A549 (cell line): ENCODE measurements around the gene MRPL47. TPM values are rescaled to one million over a fixed set of nuclear protein-coding genes. Genes with fewer than 3 reads are reported as not detected.

ENCODE experiments used
- ATAC-seq, 2 experiments: fragments of 200-7000 bp in 1 of 2; fragments of >200 bp in 1 of 2; cut with Nextera tagmentation in 1 of 2; cut with Tn5 transposase in 1 of 2; 3 replicates each; pipeline versions ENCODE4 v1.8.0 to v1.9.1; 2018 to 2020; ENCODE audit warnings: mild to moderate bottlenecking in 1 of 2, moderate library complexity in 1 of 2
- CTCF ChIA-PET: fragments of 300-600 bp; sonication (Branson Sonifier 250); formaldehyde crosslinking; extraction: SDS; loops from one replicate; lab custom pipeline; 2021; ENCODE audit warnings: antibody characterized with exemption, inconsistent platforms; lab: Yijun Ruan, JAX
- POLR2A ChIA-PET: fragments of 350-600 bp; formaldehyde crosslinking; extraction: SDS; loops from one replicate; lab custom pipeline; 2021; ENCODE audit warnings: antibody characterized with exemption, inconsistent platforms; lab: Yijun Ruan, JAX
- DNase-seq, 2 experiments: peaks; one replicate each; pipeline versions ENCODE4 v3.0.0 to v3.0.0-alpha.2; 2011 to 2016; ENCODE audit warnings: low read depth in 1 of 2, low spot score in 1 of 2
- FAIRE-seq: peaks from 2 replicates; lab custom pipeline; 2011; peaks lifted over from hg19 to GRCh38; lab: Jason Lieb, UNC
- H3K27ac ChIP-seq, 2 experiments: fragments of >200 bp; sonication (Bioruptor Twin); formaldehyde crosslinking; 3 replicates each; pipeline ENCODE4 v1.5.1; 2016 to 2017
- H3K4me1 ChIP-seq: fragments of >200 bp; sonication (Bioruptor Twin); formaldehyde crosslinking; 3 replicates; pipeline ENCODE4 v1.6.1; 2016
- H3K4me2 ChIP-seq: fragments of >200 bp; sonication (Bioruptor Twin); formaldehyde crosslinking; 3 replicates; pipeline ENCODE4 v1.6.1; 2016
- H3K4me3 ChIP-seq: fragments of >200 bp; sonication (Bioruptor Twin); formaldehyde crosslinking; 3 replicates; pipeline ENCODE4 v1.5.1; 2016
- H3K9me3 ChIP-seq: fragments of >200 bp; sonication (Bioruptor Twin); formaldehyde crosslinking; 3 replicates; pipeline ENCODE4 v1.6.1; 2016
- ATOH8 ChIP-seq: fragments of 250-450 bp; sonication (Bioruptor Pico); IDR thresholded peaks from 2 replicates; pipeline ENCODE4 v1.5.0; 2020; ENCODE audit warnings: low read depth, mild to moderate bottlenecking, moderate library complexity
- CHD2 ChIP-seq: fragments of 150-350 bp; IDR thresholded peaks from 2 replicates; pipeline ENCODE4 v1.6.1; 2014; ENCODE audit warnings: low read length; ENCODE audit not compliant: partially characterized antibody
- E2F6 ChIP-seq: IDR thresholded peaks from 2 replicates; pipeline ENCODE4 v1.6.1; 2012; ENCODE audit warnings: low read depth, borderline replicate concordance
- EP300 ChIP-seq, 2 experiments: fragments of >200 bp; sonication (Bioruptor Twin); formaldehyde crosslinking; IDR thresholded peaks; 2 replicates in 1 of 2; 3 replicates in 1 of 2; pipeline ENCODE4 v1.6.1; 2016 to 2017
- ESRRA ChIP-seq: fragments of 150-350 bp; IDR thresholded peaks from 2 replicates; pipeline ENCODE4 v1.6.1; 2014; ENCODE audit warnings: mild to moderate bottlenecking, low read length, borderline replicate concordance
- FOSL2 ChIP-seq, 2 experiments: fragments of 450-650 bp in 1 of 2; fragments of >200 bp in 1 of 2; sonication (Bioruptor Twin) in 1 of 2; formaldehyde crosslinking; IDR thresholded peaks; 2 replicates each; pipeline versions ENCODE4 v1.5.0 to v1.6.1; 2016 to 2020; ENCODE audit warnings: mild to moderate bottlenecking in 1 of 2, moderate library complexity in 1 of 2
- HOXB13 ChIP-seq: fragments of 250-450 bp; sonication (Bioruptor Pico); IDR thresholded peaks from 2 replicates; pipeline ENCODE4 v1.5.0; 2020; ENCODE audit warnings: low read depth, mild to moderate bottlenecking, moderate library complexity
- HOXB5 ChIP-seq: fragments of 250-450 bp; sonication (Bioruptor Pico); IDR thresholded peaks from 2 replicates; pipeline ENCODE4 v1.5.0; 2020; ENCODE audit warnings: mild to moderate bottlenecking, moderate library complexity
- KDM1A ChIP-seq: fragments of 200-600 bp; sonication (generic); IDR thresholded peaks from 2 replicates; pipeline ENCODE4 v1.6.1; 2016; ENCODE audit warnings: low read depth, mild to moderate bottlenecking
- MAZ ChIP-seq: fragments of 150-350 bp; IDR thresholded peaks from 2 replicates; pipeline ENCODE4 v1.6.1; 2014; ENCODE audit warnings: antibody characterized with exemption, low read depth, low read length, borderline replicate concordance
- NPAS2 ChIP-seq: fragments of 250-450 bp; sonication (Bioruptor Pico); IDR thresholded peaks from 2 replicates; pipeline ENCODE4 v1.8.0; 2022; ENCODE audit warnings: mild to moderate bottlenecking, moderate library complexity, borderline replicate concordance
- POLR2A ChIP-seq: IDR thresholded peaks from 2 replicates; pipeline ENCODE4 v1.6.1; 2012; ENCODE audit warnings: mild to moderate bottlenecking, low read length
- POLR2AphosphoS2 ChIP-seq: conservative IDR thresholded peaks from 2 replicates; pipeline ENCODE4 v1.6.1; 2012; ENCODE audit warnings: low read length, improper control_type of control experiment, inconsistent platforms
- RCOR1 ChIP-seq: fragments of 150-350 bp; IDR thresholded peaks from 2 replicates; pipeline ENCODE4 v1.6.1; 2014; ENCODE audit warnings: antibody characterized with exemption, low read length, low read depth
- TFCP2L1 ChIP-seq: fragments of 250-450 bp; sonication (Bioruptor Pico); IDR thresholded peaks from 2 replicates; pipeline ENCODE4 v1.5.0; 2021; ENCODE audit warnings: mild to moderate bottlenecking
- ZC3H11A ChIP-seq: fragments of 450-650 bp; IDR thresholded peaks from 2 replicates; pipeline ENCODE4 v1.6.1; 2014; ENCODE audit warnings: antibody characterized with exemption, mild to moderate bottlenecking
- ZFP36 ChIP-seq: fragments of 450-650 bp; IDR thresholded peaks from 2 replicates; pipeline ENCODE4 v1.6.1; 2014; ENCODE audit warnings: borderline replicate concordance; ENCODE audit not compliant: partially characterized antibody
- WGBS: methylation state at CpG from one replicate; pipeline ENCODE4 v1.1.6; 2017; ENCODE audit errors: missing lambda C conversion rate; 5-methylcytosine and 5-hydroxymethylcytosine counted together
- polyA plus RNA-seq, 4 experiments: library from polyadenylated mRNA; depleted of rRNA in 3 of 4; stranded (reverse); fragments of >200 nt; fragmentation: RNase III in 1 of 4; extraction: RNeasy Plus Mini Kit Qiagen cat#74134 plus additional on column Dnase treatment in 1 of 4; gene quantifications; 2 replicates in 3 of 4; 3 replicates in 1 of 4; pipeline ENCODE4 v1.2.3, GENCODE V29; 2011 to 2017
- TF ChIP-seq, protein P1 (sequence below): fragments of 250-450 bp; sonication (Bioruptor Pico); IDR thresholded peaks from 2 replicates; pipeline ENCODE4 v1.5.0; 2021; ENCODE audit warnings: mild to moderate bottlenecking, moderate library complexity, borderline replicate concordance

Gene MRPL47
- polyA plus RNA-seq, 2 of the 4 experiments (the other 2 are of a cell fraction): 49.2 to 79.8 TPM

DNA sequence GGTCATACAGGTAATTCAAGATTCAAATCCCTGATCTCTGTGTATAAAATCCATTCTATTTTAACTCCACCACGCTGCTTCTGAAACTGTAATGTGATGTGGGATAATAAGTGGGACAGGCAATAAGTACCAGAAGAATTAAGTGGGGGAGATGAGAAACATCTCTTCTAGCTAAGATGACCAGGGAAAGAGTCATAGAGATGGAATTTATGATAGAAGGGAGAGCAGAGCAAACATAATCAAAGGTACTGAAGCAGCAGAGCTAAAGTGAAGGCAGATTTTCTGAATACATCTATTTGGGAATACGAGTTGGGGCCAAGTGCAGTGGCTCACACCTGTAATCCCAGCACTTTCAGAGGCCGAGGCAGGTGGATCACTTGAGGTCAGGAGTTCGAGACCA lies 4.9 kb downstream of the MRPL47 start (continued):
- TF ChIP-seq, protein P1, sequence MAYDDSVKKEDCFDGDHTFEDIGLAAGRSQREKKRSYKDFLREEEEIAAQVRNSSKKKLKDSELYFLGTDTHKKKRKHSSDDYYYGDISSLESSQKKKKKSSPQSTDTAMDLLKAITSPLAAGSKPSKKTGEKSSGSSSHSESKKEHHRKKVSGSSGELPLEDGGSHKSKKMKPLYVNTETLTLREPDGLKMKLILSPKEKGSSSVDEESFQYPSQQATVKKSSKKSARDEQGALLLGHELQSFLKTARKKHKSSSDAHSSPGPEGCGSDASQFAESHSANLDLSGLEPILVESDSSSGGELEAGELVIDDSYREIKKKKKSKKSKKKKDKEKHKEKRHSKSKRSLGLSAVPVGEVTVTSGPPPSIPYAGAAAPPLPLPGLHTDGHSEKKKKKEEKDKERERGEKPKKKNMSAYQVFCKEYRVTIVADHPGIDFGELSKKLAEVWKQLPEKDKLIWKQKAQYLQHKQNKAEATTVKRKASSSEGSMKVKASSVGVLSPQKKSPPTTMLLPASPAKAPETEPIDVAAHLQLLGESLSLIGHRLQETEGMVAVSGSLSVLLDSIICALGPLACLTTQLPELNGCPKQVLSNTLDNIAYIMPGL (CRISPR knock-in tag): no peak
- no peak for TF ChIP-seq KDM1A

- TF ChIP-seq, protein P1 (CRISPR knock-in tag): no peak
- no peak for TF ChIP-seq ZC3H11A
- TF ChIP-seq POLR2A: no peak
- TF ChIP-seq ATOH8 (CRISPR knock-in tag): no peak
- no peak for TF ChIP-seq ZFP36
- TF ChIP-seq E2F6: no peak
- no peak for TF ChIP-seq RCOR1
- no peak for TF ChIP-seq NPAS2
- no peak for TF ChIP-seq HOXB13 (CRISPR knock-in tag)
- TF ChIP-seq TFCP2L1 (CRISPR knock-in tag): no peak
- TF ChIP-seq MAZ: no peak
- no peak for TF ChIP-seq ESRRA
- no peak for TF ChIP-seq EP300 (IDR thresholded peaks at IDR 0.05)
- TF ChIP-seq FOSL2 (IDR thresholded peaks at IDR 0.05): no peak
- TF ChIP-seq FOSL2 (CRISPR knock-in tag; IDR thresholded peaks at IDR 0.05): no peak
- FAIRE-seq: no peak
- no peaks in the 10 kb centered on the region for H3K9me3 ChIP-seq
- no peak overlapping the region for H3K4me3 ChIP-seq
- DNase-seq: no peak
- WGBS: 93% methylated on average over 1 of the region's 1 CpG
- ATAC-seq: no peak
- no peaks in the 10 kb centered on the region for H3K4me1 ChIP-seq
- ChIA-PET CTCF (interaction anchor here (0.5 kb wide), 1 partner anchor 1299 kb away, joined by 3 read pairs; no protein-coding TSS in a partner anchor), POLR2A (no interaction called here)
- no peak overlapping the region for H3K27ac ChIP-seq
- no peak overlapping the region for H3K4me2 ChIP-seq
Observed at GRCh38 chr3:179591313-179591712, 13.1 kb downstream of the MRPL47 start.

DNA sequence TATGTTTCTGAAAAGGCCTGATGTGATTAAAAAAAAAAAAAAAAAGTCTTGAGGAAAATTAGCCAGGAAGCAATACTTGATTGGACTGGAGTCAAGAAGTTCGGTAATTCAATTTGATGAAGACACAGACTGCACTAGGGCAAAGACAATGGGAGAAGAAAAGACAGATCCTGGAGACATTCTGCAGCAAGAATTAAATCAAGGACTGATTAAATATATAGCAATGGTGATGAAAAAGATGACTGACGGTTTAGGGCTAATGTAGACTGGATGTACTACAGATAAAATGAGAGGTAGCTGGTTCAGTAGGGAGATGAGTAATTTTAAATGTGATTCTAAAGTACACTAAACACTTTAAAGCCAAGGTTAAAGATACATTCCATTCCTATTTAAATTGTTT lies 13.8 kb downstream of the MRPL47 start:
- Histone ChIP-seq H3K4me2 (no peak overlapping the region), H3K9me3 (no peaks in the 10 kb centered on the region), H3K4me1 (no peaks in the 10 kb centered on the region), H3K4me3 (no peak overlapping the region), H3K27ac (no peak overlapping the region)
- DNase-seq (no peak), FAIRE-seq (no peak), ATAC-seq (no peak)
- WGBS: 89% methylated on average over 2 of the region's 2 CpGs
- POLR2A ChIA-PET: no interaction called here
- CTCF ChIA-PET: interaction anchor here (0.5 kb wide), 1 partner anchor 1300 kb away, joined by 3 read pairs; no protein-coding TSS in a partner anchor
- TF ChIP-seq POLR2AphosphoS2 (no peak), HOXB5 (CRISPR knock-in tag) (no peak), NPAS2 (no peak), CHD2 (no peak), ESRRA (no peak), RCOR1 (no peak)
